Mammary epithelial cell (primary cell): ENCODE measurements around the gene FAM25C.
"Not testable (repeated sequence)": the region's sequence is repeated elsewhere in the genome, so short reads cannot be mapped to it uniquely, and the experiment has no call there.

Experiments
- CTCF ChIP-seq, 2 donors: IDR thresholded peaks in 1 of 2; conservative IDR thresholded peaks in 1 of 2; 2 replicates each; pipeline ENCODE4 v1.5.1; 2011 to 2012; ENCODE audit warnings: inconsistent platforms in 2 of 2, low read length in 2 of 2, mild to moderate bottlenecking in 2 of 2, control low read depth in 1 of 2, low read depth in 1 of 2; ENCODE audit not compliant: insufficient read depth in 1 of 2; ENCODE audit errors: extremely low read depth in 1 of 2
- EZH2 ChIP-seq: IDR thresholded peaks from 2 replicates; pipeline ENCODE4 v1.6.1; 2012; ENCODE audit warnings: low read length, inconsistent platforms, borderline replicate concordance

- TF ChIP-seq CTCF (conservative IDR thresholded peaks at IDR 0.05 in 1 of 2, IDR thresholded peaks at IDR 0.05 in 1 of 2; ENCODE audit: extremely low read depth in 1 of 2, insufficient read depth in 1 of 2, low read depth in 1 of 2, low read length in 2 of 2); EZH2: not testable (repeated sequence)
Observed at GRCh38 chr10:47964280-47965063, 35.1 kb downstream of the FAM25C start.
